Activated naive CD4-positive, alpha-beta T cell treated with anti-CD3 and anti-CD28 coated beads, Interleukin-2, amount 10 ng/mL, durations not matched to agents 7 days and 5 days (primary cell): ENCODE data around the gene KLK15.

Source experiments
- CTCF ChIA-PET: fragments of 350-600 bp; sonication (Branson Sonifier 250); formaldehyde crosslinking; loops from one replicate; lab custom pipeline; 2021; ENCODE audit warnings: antibody characterized with exemption; lab: Charles Lee
- DNase-seq: peaks from one replicate; pipeline ENCODE4 v3.0.0-alpha.2; 2020
- H3K27ac Mint-ChIP-seq: one replicate; pipeline ENCODE4 v1.8.0; 2021; ENCODE audit warnings: mild to moderate bottlenecking, moderate library complexity, mixed read lengths
- H3K27me3 Mint-ChIP-seq: one replicate; pipeline ENCODE4 v1.8.0; 2021; ENCODE audit warnings: mild to moderate bottlenecking, mixed read lengths
- H3K36me3 Mint-ChIP-seq: one replicate; pipeline ENCODE4 v1.8.0; 2021; ENCODE audit warnings: mixed read lengths
- H3K4me1 Mint-ChIP-seq: one replicate; pipeline ENCODE4 v1.8.0; 2021; ENCODE audit warnings: mixed read lengths
- H3K4me3 Mint-ChIP-seq: one replicate; pipeline ENCODE4 v1.8.0; 2021; ENCODE audit warnings: mild to moderate bottlenecking, moderate library complexity, mixed read lengths
- H3K9me3 Mint-ChIP-seq: one replicate; pipeline ENCODE4 v1.8.0; 2021; ENCODE audit warnings: mixed read lengths

The KLK15 gene

DNA sequence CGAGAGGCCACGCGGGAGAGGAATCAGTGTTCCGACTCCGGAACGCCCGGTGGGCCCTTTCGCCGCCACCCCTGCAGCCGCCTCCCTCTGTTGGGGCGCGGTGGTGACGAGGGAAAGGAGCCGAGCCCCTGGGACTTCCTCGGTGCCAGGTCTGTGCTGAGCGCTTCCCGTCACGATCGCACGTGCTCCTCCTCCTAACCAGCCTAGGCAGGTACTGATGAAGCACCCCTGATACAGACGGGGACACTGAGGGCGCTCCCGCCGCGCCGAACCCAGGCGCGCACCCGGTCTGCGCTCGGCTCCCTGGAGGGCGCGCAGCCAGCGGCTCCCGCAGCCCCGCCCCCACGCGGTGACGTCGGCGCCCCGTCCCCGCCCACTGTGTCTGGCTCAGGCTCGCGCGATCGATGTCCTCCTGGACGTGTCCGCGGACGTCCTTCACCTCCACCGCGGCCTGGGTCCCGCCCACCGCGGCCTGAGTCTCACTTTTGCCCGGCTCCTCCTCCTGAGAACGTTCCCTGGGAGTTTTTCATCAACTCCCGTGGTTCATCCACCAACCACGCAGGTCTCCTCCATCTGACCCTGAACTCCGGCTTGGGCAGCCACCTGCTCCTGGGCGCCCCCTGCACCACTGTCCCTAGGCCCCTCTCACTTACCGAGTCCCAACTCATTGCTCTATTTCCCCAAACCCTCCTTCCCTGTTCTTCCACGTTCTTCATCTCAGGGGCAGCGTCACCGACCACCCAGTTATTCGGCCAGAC, 2.6 kb upstream of the KLK15 start:
- peak; percentile 84 for DNase-seq
- Mint-ChIP-seq H3K27ac (no peak overlapping the region), H3K27me3 (peaks cover 75% of the 10 kb centered on the region), H3K36me3 (no peaks in the 10 kb centered on the region), H3K4me3 (peak overlapping the region; percentile 77), H3K9me3 (no peaks in the 10 kb centered on the region), H3K4me1 (peaks cover 15% of the 10 kb centered on the region)
- CTCF ChIA-PET: no interaction called here

DNA sequence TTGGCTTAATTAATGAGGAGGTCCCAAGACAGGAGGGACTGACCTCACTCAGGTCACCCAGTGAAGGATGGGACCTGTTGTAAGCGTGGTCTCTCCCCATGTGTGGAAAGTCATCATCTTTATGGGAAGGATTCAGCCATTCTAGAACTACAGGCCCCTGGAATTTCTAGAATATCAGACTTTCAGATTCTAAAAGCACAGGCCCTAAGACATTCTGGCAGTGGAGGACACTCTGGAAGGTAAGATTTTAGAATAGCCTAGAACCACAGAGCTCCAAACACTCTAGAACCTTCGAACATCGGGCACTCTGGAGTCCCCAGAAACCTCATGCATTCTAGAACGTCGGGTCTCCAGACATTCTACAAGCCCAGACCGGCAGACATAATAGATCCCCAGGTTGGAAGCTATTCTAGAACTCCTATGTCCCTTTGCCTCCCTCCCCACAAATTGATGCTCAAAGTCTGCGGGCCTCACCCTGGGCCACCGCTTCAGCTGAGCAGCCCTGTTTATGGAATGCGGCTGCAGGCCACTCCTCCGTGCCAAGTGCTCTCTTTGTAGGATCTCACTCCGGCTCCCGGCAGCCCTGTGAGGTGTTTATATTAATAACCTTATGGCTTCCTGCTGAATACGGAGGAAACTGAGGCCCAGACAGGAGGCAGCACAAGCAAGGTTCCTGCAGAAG, 1.9 kb upstream of the KLK15 start:
- Mint-ChIP-seq H3K4me1 (peaks cover 15% of the 10 kb centered on the region), H3K27ac (no peak overlapping the region), H3K27me3 (peaks cover 81% of the 10 kb centered on the region), H3K4me3 (peak overlapping the region; percentile 77), H3K36me3 (no peaks in the 10 kb centered on the region), H3K9me3 (no peaks in the 10 kb centered on the region)
- no peak for DNase-seq
- CTCF ChIA-PET: no interaction called here

DNA sequence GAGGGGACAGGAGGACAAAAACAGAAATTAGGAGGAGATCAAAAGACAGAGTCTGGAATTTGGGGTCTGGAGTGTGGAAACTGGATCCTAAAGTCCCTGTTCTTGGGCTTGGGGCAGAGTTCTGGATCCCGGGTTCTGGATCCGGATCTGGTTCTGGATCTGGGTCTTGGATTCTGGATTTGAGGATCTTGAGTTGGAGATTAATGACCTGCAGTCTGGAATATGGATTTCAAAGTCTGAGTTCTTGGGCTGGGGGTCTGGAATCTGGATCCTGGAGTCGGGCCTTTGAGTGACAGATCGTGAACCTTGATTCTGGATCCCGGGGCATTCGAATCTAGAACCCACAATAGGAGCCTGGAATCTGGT, 411 bp upstream of the KLK15 start:
- DNase-seq: no peak
- Mint-ChIP-seq H3K27ac (no peak overlapping the region), H3K27me3 (peaks cover 88% of the 10 kb centered on the region), H3K4me1 (peaks cover 15% of the 10 kb centered on the region), H3K4me3 (no peak overlapping the region), H3K9me3 (no peaks in the 10 kb centered on the region), H3K36me3 (no peaks in the 10 kb centered on the region)
- CTCF ChIA-PET: no interaction called here

DNA sequence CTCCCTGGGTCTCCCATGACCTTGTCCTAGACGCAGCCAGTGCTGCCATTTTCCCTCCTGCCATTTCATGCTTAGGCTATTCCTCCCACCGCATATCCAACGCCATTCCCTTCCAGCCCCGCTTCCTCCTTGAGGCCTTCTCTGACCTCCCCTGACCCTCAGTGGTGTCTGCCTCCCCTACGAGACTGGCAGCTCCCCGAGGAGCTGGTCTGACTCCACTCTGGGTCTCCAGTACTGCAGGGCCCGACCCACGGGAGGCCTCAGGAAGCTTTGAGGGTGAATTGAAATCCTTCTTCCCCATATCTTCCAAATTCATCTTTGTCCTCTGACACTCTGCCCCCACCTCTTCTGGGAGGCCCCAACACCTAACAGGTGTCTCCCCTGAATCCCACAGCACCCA, 708 bp downstream of the KLK15 start:
- H3K9me3 Mint-ChIP-seq: no peaks in the 10 kb centered on the region
- peaks cover 81% of the 10 kb centered on the region for H3K27me3 Mint-ChIP-seq
- no peak overlapping the region for H3K4me3 Mint-ChIP-seq
- H3K36me3 Mint-ChIP-seq: no peaks in the 10 kb centered on the region
- no peak for DNase-seq
- no peak overlapping the region for H3K27ac Mint-ChIP-seq
- H3K4me1 Mint-ChIP-seq: peaks cover 11% of the 10 kb centered on the region
- CTCF ChIA-PET: no interaction called here

DNA sequence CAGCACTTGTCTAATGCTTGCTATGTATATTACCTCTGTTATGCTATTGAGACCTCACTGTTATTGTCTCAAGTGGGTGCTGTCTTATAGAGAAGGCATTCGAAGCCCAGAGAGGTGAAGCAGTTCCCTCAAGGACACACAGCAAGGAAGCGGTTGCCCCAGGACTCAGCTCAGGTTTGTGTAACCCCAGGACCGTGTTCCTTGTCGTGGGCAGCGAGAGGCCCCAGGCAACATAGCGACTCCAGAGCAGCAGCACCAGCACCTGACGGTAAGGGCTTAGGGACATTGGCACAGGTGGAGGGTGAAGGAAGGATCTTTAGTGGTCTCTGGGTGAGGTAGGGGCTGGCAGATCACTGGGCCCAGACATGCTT, 2.4 kb downstream of the KLK15 start:
- H3K36me3 Mint-ChIP-seq: no peaks in the 10 kb centered on the region
- no peaks in the 10 kb centered on the region for H3K9me3 Mint-ChIP-seq
- H3K27ac Mint-ChIP-seq: no peak overlapping the region
- no peak for DNase-seq
- peaks cover 79% of the 10 kb centered on the region for H3K27me3 Mint-ChIP-seq
- no peak overlapping the region for H3K4me3 Mint-ChIP-seq
- H3K4me1 Mint-ChIP-seq: peaks cover 6% of the 10 kb centered on the region
- CTCF ChIA-PET: no interaction called here

DNA sequence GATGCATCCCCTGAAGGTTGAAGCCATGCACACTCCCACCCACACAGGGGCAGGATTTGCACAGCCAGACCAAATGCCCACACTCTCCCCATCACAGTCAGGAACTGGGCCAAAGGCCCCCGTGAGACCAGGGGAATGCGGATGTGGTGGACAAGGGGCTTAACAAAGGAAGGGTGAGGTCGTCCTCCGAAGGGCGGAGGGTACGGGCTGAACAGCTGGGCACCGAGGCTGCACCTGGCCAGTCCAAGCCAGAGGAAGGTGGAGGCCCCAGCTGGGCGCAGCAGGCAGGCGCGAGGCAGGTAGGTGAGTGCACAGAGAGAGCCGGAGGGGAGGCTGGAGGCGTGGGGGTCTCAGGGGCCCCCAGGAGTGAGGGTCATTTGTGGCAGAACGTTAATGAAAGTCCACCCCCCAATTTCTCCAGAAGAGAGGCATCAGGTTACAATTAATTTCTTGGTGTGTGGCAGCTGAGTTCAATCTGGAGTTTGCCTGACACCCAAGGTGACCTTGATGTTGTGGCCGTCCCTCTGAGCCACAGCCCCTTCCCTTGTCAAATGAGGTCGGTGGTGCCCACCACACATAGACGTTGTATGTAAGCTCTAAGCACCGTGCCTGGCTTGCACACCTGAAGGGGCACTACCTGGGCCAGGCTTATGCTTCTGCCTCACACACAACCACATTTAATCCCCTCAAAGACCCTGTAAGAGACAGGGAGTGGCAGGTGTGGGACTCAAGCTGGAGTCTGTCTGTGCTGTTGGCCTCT, 2.9 kb downstream of the KLK15 start:
- no peaks in the 10 kb centered on the region for H3K36me3 Mint-ChIP-seq
- CTCF ChIA-PET: no interaction called here
- H3K27ac Mint-ChIP-seq: no peak overlapping the region
- no peaks in the 10 kb centered on the region for H3K9me3 Mint-ChIP-seq
- H3K27me3 Mint-ChIP-seq: peaks cover 75% of the 10 kb centered on the region
- no peak overlapping the region for H3K4me3 Mint-ChIP-seq
- H3K4me1 Mint-ChIP-seq: peaks cover 4% of the 10 kb centered on the region
- no peak for DNase-seq

DNA sequence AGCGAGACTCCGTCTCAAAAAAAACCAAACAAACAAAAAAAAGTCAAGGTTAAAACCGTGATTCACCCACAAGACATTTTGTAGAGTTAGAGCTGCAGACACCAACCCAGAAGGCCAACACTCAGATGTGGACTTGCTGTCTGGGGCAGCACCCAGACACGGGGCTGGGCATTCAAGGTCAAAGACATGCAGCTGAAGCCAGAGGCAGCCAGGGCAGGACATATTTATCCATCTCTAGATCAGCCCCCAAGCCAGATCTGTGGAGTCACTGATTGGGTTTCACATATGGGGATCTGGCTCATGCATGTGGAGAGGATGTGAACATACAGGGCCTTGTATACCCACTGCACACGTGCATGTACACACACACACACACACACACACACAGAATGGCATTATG, 3.6 kb downstream of the KLK15 start:
- Mint-ChIP-seq H3K27me3 (peaks cover 69% of the 10 kb centered on the region), H3K27ac (no peak overlapping the region), H3K9me3 (no peaks in the 10 kb centered on the region), H3K4me1 (no peaks in the 10 kb centered on the region), H3K36me3 (no peaks in the 10 kb centered on the region), H3K4me3 (no peak overlapping the region)
- no peak for DNase-seq
- CTCF ChIA-PET: no interaction called here

DNA sequence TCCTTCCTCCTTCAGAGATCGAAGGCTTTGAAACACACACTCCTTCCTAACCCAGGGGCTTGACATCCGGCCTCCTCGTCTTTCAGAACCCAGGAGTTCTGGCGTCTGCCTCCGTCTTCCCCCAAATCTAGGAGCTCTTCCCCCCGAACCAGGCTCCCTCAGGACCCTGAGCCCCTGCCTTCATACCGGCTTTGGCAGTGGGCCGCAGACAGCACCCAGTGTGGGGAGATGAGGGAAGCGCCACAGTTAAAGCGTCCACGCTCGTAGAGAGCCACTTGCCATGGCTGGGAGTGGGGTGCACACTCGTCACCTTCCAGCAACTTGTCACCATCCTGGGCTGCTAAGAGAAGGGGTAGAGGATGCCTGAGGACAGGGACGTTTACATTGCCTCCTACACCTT, 5.9 kb downstream of the KLK15 start:
- H3K9me3 Mint-ChIP-seq: no peaks in the 10 kb centered on the region
- CTCF ChIA-PET: no interaction called here
- DNase-seq: no peak
- no peaks in the 10 kb centered on the region for H3K36me3 Mint-ChIP-seq
- no peaks in the 10 kb centered on the region for H3K4me1 Mint-ChIP-seq
- H3K27ac Mint-ChIP-seq: no peak overlapping the region
- H3K27me3 Mint-ChIP-seq: peaks cover 62% of the 10 kb centered on the region
- H3K4me3 Mint-ChIP-seq: no peak overlapping the region

DNA sequence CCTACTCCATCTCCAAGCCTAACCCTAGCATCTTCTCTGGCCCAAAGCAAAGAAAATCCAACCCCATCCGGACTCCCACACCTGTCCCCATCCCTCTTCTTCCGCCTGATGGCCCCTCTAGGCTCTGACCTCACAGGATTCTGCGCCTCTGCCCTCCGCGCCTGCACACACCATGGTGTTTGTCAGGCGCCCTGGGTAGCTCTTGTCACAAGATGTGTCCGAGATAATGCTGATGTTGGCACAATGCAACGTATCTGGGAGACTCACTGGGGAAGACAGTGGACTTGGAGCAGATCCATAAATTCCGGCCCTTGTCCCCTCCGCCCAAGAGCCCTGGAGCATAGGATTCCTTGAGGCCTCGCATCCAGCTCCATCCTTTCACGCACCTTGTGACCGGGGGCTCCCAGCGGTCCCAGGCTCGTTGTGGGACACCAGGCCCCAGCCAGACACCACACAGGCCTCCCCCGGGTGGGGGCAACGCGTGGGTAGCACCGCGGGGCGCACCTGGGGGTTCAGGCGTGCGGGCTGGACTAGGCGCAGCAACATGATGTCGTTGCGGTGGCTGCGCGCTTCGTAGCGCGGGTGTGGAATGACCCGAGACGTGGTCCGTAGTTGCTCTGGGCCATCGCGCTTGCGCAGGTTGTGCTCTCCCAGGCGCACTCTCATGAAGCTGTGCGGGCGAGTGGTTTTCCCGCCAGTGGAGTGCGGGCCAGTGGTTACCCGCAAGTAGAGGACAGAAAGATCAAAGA, 6.7 kb downstream of the KLK15 start:
- peaks cover 64% of the 10 kb centered on the region for H3K27me3 Mint-ChIP-seq
- no peak for DNase-seq
- H3K36me3 Mint-ChIP-seq: no peaks in the 10 kb centered on the region
- no peak overlapping the region for H3K27ac Mint-ChIP-seq
- no peaks in the 10 kb centered on the region for H3K9me3 Mint-ChIP-seq
- CTCF ChIA-PET: no interaction called here
- H3K4me1 Mint-ChIP-seq: no peaks in the 10 kb centered on the region
- H3K4me3 Mint-ChIP-seq: no peak overlapping the region

DNA sequence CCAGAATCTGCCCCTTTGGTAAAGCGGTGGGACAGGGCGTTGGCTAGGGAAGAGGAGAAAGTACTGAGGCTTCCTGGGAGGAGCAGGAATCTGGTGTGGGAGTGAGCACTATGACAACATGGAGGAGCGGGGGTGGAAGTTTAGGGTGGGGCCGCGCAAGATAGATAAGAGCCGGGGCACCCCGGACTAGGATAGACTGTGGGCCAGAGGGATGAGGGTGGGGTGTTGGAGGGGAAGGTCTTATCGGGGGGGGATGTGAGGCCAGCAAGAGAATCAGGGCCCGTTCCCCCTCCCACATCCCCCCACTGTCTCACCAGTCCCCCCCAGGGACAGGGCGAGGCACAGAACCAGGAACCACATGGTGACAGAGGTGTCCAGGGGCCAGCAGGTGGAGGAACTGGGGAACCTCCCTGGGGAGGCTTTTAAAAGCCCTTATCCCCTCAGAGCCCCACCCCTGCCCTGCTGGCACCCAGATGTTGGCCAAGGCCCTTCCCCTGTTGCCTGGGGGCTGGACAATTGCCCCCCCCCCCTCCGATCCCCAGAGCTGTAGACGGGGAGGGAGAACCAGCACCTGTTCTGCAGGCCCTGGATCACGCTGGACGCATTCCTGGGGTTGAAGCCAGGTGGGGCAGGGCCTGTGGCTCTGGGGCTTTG, 9.9 kb downstream of the KLK15 start, which contains the start of gene KLK1:
KLK1 (minus strand) TSS at position 399 of the 654 bp plus-strand sequence; CDS start at position 360, 39 bp downstream.
- CTCF ChIA-PET: no interaction called here
- Mint-ChIP-seq H3K4me1 (peaks cover 25% of the 10 kb centered on the region), H3K27ac (no peak within 1 kb of the TSS), H3K27me3 (peaks cover 76% of the 10 kb centered on the region), H3K36me3 (no peaks in the 10 kb centered on the region), H3K9me3 (no peaks in the 10 kb centered on the region), H3K4me3 (no peak within 1 kb of the TSS)
- DNase-seq: no peak

DNA sequence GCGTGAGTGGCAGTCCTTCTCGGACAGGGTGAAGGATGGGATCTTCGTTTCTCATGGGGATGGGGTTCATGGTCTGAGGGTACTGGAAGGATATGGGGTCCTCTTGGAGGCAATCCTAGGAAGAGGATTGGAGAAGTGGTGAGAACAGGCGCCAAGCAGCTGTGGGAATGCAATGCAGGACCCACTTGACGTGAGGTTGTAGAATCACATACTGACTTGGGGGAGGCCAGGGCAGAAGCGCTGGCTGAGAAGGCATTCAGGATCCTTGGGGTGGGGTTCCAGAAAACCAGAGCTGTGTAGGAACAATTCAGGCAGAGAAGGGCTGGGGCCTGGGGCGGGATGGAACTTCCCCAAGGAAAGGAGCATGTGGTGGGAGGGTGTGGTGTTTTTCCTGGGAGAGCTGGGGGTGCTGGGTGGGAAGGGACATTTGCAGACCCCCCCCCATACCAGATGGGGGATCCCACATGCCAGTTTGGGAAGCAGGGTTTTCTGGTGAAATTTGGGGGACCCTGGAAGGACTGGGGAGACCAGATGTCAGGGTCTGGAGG, 10.6 kb downstream of the KLK15 start:
- Mint-ChIP-seq H3K4me3 (no peak overlapping the region), H3K4me1 (peaks cover 28% of the 10 kb centered on the region), H3K9me3 (no peaks in the 10 kb centered on the region), H3K27ac (no peak overlapping the region), H3K27me3 (peaks cover 81% of the 10 kb centered on the region), H3K36me3 (no peaks in the 10 kb centered on the region)
- CTCF ChIA-PET: no interaction called here
- no peak for DNase-seq

DNA sequence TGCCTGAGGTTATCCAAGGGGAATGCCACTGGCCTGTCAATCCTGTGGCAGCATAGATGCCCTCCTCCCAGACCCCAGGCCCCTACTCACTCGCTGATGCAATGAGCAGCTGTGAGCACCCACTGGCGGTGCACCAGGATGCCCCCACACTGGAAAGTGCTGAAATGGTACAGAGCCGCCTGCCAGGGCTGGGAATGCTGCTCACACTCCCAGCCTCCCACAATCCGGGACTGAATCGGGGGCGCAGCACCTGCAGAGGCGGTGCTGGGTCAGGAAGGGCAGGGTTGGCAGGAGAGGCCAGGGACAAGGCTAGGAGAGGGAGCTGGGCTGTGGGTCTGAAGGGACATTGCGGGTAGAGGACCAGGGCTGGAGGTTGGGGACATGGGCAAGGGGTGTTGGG, 11.8 kb downstream of the KLK15 start:
- DNase-seq: no peak
- Mint-ChIP-seq H3K36me3 (no peaks in the 10 kb centered on the region), H3K27ac (no peak overlapping the region), H3K9me3 (peaks cover 2% of the 10 kb centered on the region), H3K4me1 (peaks cover 35% of the 10 kb centered on the region), H3K4me3 (no peak overlapping the region), H3K27me3 (peaks cover 83% of the 10 kb centered on the region)
- CTCF ChIA-PET: no interaction called here

DNA sequence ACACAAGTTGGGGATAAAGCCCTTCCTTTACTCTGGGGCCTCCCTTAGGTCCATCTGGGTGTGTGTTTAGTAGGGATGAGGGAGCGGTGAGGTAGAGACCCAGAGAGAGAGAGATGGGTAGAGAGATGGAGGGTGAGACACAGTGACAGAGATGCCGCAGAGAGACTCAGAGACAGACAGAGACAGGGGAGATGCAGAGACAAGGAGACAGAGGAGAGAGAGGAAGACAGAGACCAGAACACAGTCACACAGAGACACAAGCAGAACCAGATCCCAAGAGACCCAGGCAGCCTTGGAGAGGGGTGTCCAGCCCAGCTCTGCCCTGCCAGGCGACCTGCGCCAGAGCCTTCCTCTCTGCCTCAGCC, 12.1 kb downstream of the KLK15 start:
- H3K4me3 Mint-ChIP-seq: no peak overlapping the region
- peaks cover 35% of the 10 kb centered on the region for H3K4me1 Mint-ChIP-seq
- H3K27me3 Mint-ChIP-seq: peaks cover 83% of the 10 kb centered on the region
- CTCF ChIA-PET: no interaction called here
- no peak for DNase-seq
- no peak overlapping the region for H3K27ac Mint-ChIP-seq
- H3K36me3 Mint-ChIP-seq: no peaks in the 10 kb centered on the region
- peaks cover 2% of the 10 kb centered on the region for H3K9me3 Mint-ChIP-seq
